ENCODE data around the gene DDX42. TPM values are rescaled to one million over a fixed set of nuclear protein-coding genes. Genes with fewer than 3 reads are reported as not detected.

Gene DDX42
- total RNA-seq = 183 to 197 TPM (median 186 TPM) in 3 replicates

GRCh38 chr17:63774141-63774968, at the start of gene DDX42:
Gene DDX42, plus strand, starts transcription at chr17:63774170. Its CDS starts 12,880 bp downstream, at chr17:63787050.
- no peaks in the 10 kb centered on the region for H3K27me3 Mint-ChIP-seq (ENCODE audit: low read depth)
- H3K9me3 Mint-ChIP-seq = no peaks in the 10 kb centered on the region
- H3K27ac Mint-ChIP-seq = peak within 1 kb of the TSS; percentile 100
- peak; percentile 82 to 92 for DNase-seq (ENCODE audit: low spot score in 2 of 2, unreplicated experiment in 2 of 2)
- peaks cover 31% of the 10 kb centered on the region for H3K4me1 Mint-ChIP-seq
- H3K4me3 Mint-ChIP-seq = peak within 1 kb of the TSS; percentile 99
- H3K36me3 Mint-ChIP-seq = peaks cover 3% of the 10 kb centered on the region
- no peak for TF ChIP-seq CTCF (IDR thresholded peaks at IDR 0.05; ENCODE audit: unreplicated experiment)

- H3K4me3 Mint-ChIP-seq = no peak overlapping the region
- H3K36me3 Mint-ChIP-seq = peaks cover 2% of the 10 kb centered on the region
- H3K27me3 Mint-ChIP-seq (ENCODE audit: low read depth) = no peaks in the 10 kb centered on the region
- H3K4me1 Mint-ChIP-seq = peaks cover 3% of the 10 kb centered on the region
- DNase-seq (ENCODE audit: low spot score in 2 of 2, unreplicated experiment in 2 of 2) = no peak
- TF ChIP-seq CTCF (IDR thresholded peaks at IDR 0.05; ENCODE audit: unreplicated experiment) = no peak
- H3K27ac Mint-ChIP-seq = no peak overlapping the region
- no peaks in the 10 kb centered on the region for H3K9me3 Mint-ChIP-seq
These were observed 38.3 kb upstream of the DDX42 start for GRCh38 chr17:63735691-63736090.

GRCh38 chr17:63740464-63741142, 33.4 kb upstream of the DDX42 start:
- TF ChIP-seq CTCF (IDR thresholded peaks at IDR 0.05; ENCODE audit: unreplicated experiment) = no peak
- no peaks in the 10 kb centered on the region for H3K27me3 Mint-ChIP-seq (ENCODE audit: low read depth)
- no peak for DNase-seq (ENCODE audit: low spot score in 2 of 2, unreplicated experiment in 2 of 2)
- H3K4me3 Mint-ChIP-seq = peak overlapping the region; percentile 92
- H3K36me3 Mint-ChIP-seq = peaks cover 2% of the 10 kb centered on the region
- peaks cover 13% of the 10 kb centered on the region for H3K4me1 Mint-ChIP-seq
- H3K9me3 Mint-ChIP-seq = no peaks in the 10 kb centered on the region
- H3K27ac Mint-ChIP-seq = peak overlapping the region; percentile 96

- Mint-ChIP-seq H3K36me3 (peaks cover 2% of the 10 kb centered on the region), H3K4me3 (peak overlapping the region; percentile 92), H3K27me3 (ENCODE audit: low read depth) (no peaks in the 10 kb centered on the region), H3K9me3 (no peaks in the 10 kb centered on the region), H3K4me1 (peaks cover 13% of the 10 kb centered on the region), H3K27ac (peak overlapping the region; percentile 96)
- TF ChIP-seq CTCF (IDR thresholded peaks at IDR 0.05; ENCODE audit: unreplicated experiment) = no peak
- no peak for DNase-seq (ENCODE audit: low spot score in 2 of 2, unreplicated experiment in 2 of 2)
These were observed 32.9 kb upstream of the DDX42 start for GRCh38 chr17:63741143-63741407.

GRCh38 chr17:63741408-63742173, 32.4 kb upstream of the DDX42 start, which contains the start of gene STRADA:
Gene STRADA, minus strand, starts transcription at chr17:63741799. Its CDS starts 13,430 bp downstream, at chr17:63728369.
- DNase-seq (ENCODE audit: low spot score in 2 of 2, unreplicated experiment in 2 of 2) = peak; percentile 98 to 99
- Mint-ChIP-seq H3K36me3 (peaks cover 4% of the 10 kb centered on the region), H3K4me1 (peaks cover 13% of the 10 kb centered on the region), H3K9me3 (no peaks in the 10 kb centered on the region), H3K4me3 (peak within 1 kb of the TSS; percentile 92), H3K27me3 (ENCODE audit: low read depth) (no peaks in the 10 kb centered on the region), H3K27ac (peak within 1 kb of the TSS; percentile 96)
- no peak for TF ChIP-seq CTCF (IDR thresholded peaks at IDR 0.05; ENCODE audit: unreplicated experiment)

Data from mesothelial cell of epicardium (in vitro differentiated cells).